Progenitor cell of endocrine pancreas (in vitro differentiated cells): ENCODE data around the gene CELSR1. TPM values are rescaled to one million over a fixed set of nuclear protein-coding genes. Genes with fewer than 3 reads are reported as not detected.

ENCODE experiments used
- DNase-seq: peaks from one replicate; pipeline ENCODE4 v3.0.0; 2021; ENCODE audit warnings: low spot score; ENCODE audit not compliant: unreplicated experiment
- H3K27ac Mint-ChIP-seq: 2 replicates; pipeline ENCODE4 v1.8.0; 2021; ENCODE audit warnings: mild to moderate bottlenecking, moderate library complexity, mixed read lengths
- H3K27me3 Mint-ChIP-seq: 2 replicates; pipeline ENCODE4 v1.8.0; 2021; ENCODE audit warnings: mixed read lengths
- H3K36me3 Mint-ChIP-seq: 2 replicates; pipeline ENCODE4 v1.8.0; 2022; ENCODE audit warnings: mixed read lengths; ENCODE audit not compliant: insufficient read depth
- H3K4me1 Mint-ChIP-seq: 2 replicates; pipeline ENCODE4 v1.8.0; 2021; ENCODE audit warnings: low read depth, mixed read lengths
- H3K4me3 Mint-ChIP-seq: 2 replicates; pipeline ENCODE4 v1.8.0; 2021; ENCODE audit warnings: low read depth, mild to moderate bottlenecking, moderate library complexity, mixed read lengths
- H3K9me3 Mint-ChIP-seq: 2 replicates; pipeline ENCODE4 v1.8.0; 2021; ENCODE audit warnings: low read depth, mixed read lengths
- total RNA-seq: library from RNA; stranded (reverse); gene quantifications from 2 replicates; pipeline ENCODE4 v1.2.1, GENCODE V29; 2021
- TF ChIP-seq, protein P1 (sequence below): fragments of 200-600 bp; sonication (generic); IDR thresholded peaks from one replicate; pipeline ENCODE4 v1.5.0; 2021; ENCODE audit warnings: antibody characterized with exemption, mild to moderate bottlenecking; ENCODE audit not compliant: unreplicated experiment

Gene CELSR1
- total RNA-seq, 1 donor from 2014 or later = 20.9 TPM

DNA sequence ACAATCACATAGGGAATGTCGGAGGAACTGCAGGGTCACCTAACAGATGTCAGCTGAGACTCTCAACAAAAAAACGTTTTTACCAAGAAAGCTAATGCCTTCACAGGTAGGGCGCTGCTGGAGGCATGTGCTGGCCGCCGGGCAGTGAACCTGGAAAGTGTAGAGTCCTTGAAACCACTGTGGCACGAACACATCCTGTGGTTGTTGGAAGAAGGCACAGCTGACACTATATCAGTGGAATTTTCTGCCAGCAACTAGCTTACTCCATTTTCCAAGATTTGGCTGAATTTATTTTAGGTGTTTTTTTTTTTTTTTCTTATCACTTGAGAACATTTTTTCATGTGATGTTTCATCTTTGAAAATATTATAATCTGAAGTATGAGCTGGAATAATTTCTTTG is 187.7 kb downstream of the CELSR1 start:
- no peaks in the 10 kb centered on the region for H3K4me1 Mint-ChIP-seq
- H3K27ac Mint-ChIP-seq = no peak overlapping the region
- TF ChIP-seq, protein P1, sequence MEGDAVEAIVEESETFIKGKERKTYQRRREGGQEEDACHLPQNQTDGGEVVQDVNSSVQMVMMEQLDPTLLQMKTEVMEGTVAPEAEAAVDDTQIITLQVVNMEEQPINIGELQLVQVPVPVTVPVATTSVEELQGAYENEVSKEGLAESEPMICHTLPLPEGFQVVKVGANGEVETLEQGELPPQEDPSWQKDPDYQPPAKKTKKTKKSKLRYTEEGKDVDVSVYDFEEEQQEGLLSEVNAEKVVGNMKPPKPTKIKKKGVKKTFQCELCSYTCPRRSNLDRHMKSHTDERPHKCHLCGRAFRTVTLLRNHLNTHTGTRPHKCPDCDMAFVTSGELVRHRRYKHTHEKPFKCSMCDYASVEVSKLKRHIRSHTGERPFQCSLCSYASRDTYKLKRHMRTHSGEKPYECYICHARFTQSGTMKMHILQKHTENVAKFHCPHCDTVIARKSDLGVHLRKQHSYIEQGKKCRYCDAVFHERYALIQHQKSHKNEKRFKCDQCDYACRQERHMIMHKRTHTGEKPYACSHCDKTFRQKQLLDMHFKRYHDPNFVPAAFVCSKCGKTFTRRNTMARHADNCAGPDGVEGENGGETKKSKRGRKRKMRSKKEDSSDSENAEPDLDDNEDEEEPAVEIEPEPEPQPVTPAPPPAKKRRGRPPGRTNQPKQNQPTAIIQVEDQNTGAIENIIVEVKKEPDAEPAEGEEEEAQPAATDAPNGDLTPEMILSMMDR = no peak
- H3K9me3 Mint-ChIP-seq = no peaks in the 10 kb centered on the region
- no peaks in the 10 kb centered on the region for H3K27me3 Mint-ChIP-seq
- peaks cover 17% of the 10 kb centered on the region for H3K36me3 Mint-ChIP-seq
- no peak overlapping the region for H3K4me3 Mint-ChIP-seq
- no peak for DNase-seq

DNA sequence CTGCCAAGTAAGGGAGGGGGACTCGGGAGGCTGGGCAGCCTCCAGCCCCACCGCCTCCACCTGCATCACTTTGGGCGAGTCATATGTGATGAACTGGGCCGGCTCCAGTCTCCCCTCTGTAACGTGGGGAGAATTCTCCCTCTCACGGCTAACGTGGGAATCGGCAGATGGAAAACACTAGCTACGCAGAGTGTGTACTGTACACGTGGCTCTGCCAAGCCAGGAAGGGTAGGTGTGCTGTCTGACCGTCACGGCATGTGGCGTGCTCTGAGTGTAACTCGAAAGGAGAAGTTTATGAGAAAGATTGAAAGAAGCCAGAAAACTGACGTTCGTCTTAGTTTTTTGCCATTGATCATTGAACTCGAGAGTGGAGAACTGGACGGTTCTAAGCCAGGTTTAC is 188.2 kb downstream of the CELSR1 start:
- Mint-ChIP-seq H3K4me1 (no peaks in the 10 kb centered on the region), H3K36me3 (peaks cover 18% of the 10 kb centered on the region)
- TF ChIP-seq, protein P1 = no peak

DNA sequence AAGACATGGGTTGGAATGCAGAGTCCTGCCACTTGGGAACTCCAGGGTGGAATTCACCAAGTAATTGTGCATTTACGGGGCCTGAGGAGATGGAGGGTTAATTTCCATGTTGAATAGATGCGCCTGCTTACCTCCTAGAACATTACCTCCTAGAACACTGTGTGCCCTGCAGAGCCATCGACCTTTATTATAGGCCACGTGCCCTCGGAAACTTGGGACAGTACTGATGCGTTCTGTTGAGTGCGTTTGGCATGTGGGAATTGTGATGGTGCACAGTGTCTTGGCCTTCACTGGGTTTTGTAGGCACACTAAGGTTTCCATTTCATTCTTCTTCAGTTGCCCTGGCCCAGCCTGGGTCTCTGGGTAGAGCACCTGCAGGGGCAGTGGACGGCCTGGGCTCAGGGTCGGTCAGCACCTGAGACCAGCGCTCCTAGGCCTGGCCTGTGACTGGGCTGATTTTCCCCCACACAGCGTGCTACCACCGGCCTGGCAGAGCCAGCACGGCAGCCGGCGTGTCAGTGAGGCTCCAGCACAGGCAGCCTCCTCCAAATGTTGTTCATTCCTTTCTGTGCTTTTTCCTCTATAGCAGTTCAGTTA is 189.2 kb downstream of the CELSR1 start:
- Mint-ChIP-seq H3K36me3 (peaks cover 16% of the 10 kb centered on the region), H3K9me3 (no peaks in the 10 kb centered on the region), H3K27me3 (no peaks in the 10 kb centered on the region), H3K4me3 (no peak overlapping the region), H3K4me1 (no peaks in the 10 kb centered on the region), H3K27ac (no peak overlapping the region)
- no peak for DNase-seq
- TF ChIP-seq, protein P1 = no peak

More for the DNA sequence above, 188.2 kb downstream of the CELSR1 start:
- H3K27me3 Mint-ChIP-seq = no peaks in the 10 kb centered on the region
- H3K9me3 Mint-ChIP-seq = no peaks in the 10 kb centered on the region
- no peak overlapping the region for H3K27ac Mint-ChIP-seq
- no peak overlapping the region for H3K4me3 Mint-ChIP-seq
- no peak for DNase-seq

DNA sequence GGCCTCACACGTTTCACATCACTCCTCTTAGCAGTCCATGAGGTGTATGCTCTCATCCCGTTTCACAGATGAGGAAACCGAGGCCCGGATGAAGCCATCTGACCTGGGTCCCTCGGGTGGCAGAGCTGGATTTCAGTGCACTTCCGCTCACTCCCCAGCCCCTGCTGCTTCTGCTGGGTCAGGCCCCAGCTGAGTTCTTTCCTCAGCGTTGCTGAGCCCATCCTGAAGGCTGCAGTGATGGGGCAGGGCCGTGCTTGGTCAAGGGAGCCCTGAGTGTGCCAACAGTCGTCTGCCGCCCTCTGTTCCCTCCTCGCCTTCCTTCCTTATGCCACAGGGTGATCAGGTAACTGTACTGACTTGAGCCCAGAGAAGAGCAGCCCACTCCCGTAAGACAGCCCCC is 189.8 kb downstream of the CELSR1 start:
- no peak overlapping the region for H3K27ac Mint-ChIP-seq
- no peaks in the 10 kb centered on the region for H3K9me3 Mint-ChIP-seq
- TF ChIP-seq, protein P1 = no peak
- H3K4me3 Mint-ChIP-seq = no peak overlapping the region
- no peaks in the 10 kb centered on the region for H3K4me1 Mint-ChIP-seq
- no peak for DNase-seq
- no peaks in the 10 kb centered on the region for H3K27me3 Mint-ChIP-seq
- H3K36me3 Mint-ChIP-seq = peaks cover 14% of the 10 kb centered on the region

DNA sequence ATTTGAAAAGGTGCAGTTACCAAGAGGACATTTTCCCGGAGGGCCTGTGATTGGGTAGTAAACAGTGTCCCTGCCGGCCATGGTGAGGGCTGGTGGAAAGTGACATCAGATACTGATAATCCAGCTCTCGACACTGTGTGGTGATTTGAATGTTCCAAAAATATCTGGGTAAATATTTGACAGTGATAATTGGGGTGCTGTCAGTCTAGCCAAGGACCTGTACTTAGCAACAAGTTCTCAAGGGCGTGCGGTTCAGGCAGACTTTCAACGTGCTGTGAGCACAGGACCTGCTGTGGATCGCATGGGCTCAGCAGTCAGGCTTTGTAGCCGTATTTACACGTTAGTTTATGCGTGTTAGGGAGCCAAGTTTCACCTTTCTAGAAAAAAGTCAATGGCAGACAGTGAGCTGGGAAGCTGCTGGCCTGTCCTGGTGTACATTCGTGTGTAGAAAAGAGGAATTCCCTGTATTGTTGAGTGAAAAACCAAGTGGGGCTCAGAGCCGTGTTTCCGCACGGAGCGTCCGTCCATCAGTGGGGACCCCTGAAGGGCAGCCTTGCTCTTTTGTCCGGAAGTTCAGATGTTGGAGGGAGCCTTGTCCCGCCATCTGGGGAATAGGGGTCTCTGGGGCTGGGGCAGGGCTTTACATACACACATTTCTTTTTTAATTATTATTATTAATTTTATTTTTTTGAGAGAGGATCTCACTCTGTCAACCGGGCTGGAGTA is 190.6 kb downstream of the CELSR1 start:
- DNase-seq = no peak
- TF ChIP-seq, protein P1 = no peak
- Mint-ChIP-seq H3K4me3 (no peak overlapping the region), H3K27me3 (no peaks in the 10 kb centered on the region), H3K9me3 (no peaks in the 10 kb centered on the region), H3K27ac (no peak overlapping the region), H3K4me1 (no peaks in the 10 kb centered on the region), H3K36me3 (peaks cover 14% of the 10 kb centered on the region)
